Stimulated activated naive CD4-positive, alpha-beta T cell (primary cell): ENCODE data around the gene NCR1.
"Not testable (repeated sequence)": the region's sequence is repeated elsewhere in the genome, so short reads cannot be mapped to it uniquely, and the experiment has no call there.

Experiments used
- DNase-seq, 6 experiments: peaks; one replicate each; lab custom pipeline; 2025; lab: John Stamatoyannopoulos, UW

Gene NCR1

DNA sequence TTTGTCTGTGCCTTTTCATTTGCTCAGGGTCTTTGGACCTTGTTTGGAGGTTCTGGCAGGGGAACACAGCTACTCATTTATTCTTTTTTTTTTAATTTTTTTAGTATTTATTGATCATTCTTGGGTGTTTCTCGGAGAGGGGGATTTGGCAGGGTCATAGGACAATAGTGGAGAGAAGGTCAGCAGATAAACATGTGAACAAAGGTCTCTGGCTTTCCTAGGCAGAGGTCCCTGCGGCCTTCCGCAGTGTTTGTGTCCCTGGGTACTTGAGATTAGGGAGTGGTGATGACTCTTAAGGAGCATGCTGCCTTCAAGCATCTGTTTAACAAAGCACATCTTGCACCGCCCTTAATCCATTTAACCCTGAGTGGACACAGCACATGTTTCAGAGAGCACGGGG is 2.0 kb downstream of the NCR1 start:
- DNase-seq: not testable (repeated sequence)

GRCh38 chr19:54916822-54917221 is 10.9 kb downstream of the NCR1 start:
- DNase-seq: no peak

DNA sequence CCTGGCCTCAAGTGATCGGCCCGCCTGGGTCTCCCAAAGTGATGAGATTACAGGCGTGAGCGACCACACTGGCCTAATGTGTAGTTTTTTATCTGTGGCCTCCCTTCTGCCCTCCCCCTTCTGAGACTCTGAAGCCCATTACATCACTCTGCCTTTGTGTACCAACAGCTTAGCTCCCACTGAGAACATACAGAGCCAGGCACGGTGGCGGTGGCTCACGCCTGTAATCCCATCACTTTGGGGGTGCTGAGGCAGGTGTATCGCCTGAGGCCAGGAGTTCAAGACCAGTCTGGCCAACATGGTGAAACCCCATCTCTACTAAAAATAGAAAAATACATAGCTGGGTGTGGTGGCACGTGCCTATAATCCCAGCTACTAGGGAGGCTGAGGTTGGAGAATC is 12.6 kb downstream of the NCR1 start:
- DNase-seq: no peak

- DNase-seq: not testable (repeated sequence)
These were observed 14.0 kb downstream of the NCR1 start for GRCh38 chr19:54919646-54920563.

DNA sequence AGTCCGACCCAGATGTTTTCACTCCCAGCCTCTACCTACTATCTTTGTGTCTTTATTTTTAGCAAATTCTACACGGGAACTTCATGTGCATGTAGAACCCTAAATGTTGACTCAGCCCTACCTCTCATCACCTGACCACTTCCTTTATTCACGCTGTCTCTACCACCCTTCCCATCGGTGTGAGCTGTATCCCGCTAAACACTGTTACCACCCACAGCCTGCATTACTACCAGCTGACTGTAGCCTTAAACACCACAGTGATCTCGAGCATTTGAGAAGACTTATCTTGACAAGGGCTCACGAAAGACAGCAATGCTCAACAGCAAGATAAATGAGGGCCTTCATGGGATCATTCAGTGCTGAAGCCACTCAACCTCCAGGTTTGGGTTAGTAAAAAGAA is 15.1 kb downstream of the NCR1 start:
- no peak for DNase-seq

GRCh38 chr19:54923276-54923675 is 17.3 kb downstream of the NCR1 start:
- no peak for DNase-seq

DNA sequence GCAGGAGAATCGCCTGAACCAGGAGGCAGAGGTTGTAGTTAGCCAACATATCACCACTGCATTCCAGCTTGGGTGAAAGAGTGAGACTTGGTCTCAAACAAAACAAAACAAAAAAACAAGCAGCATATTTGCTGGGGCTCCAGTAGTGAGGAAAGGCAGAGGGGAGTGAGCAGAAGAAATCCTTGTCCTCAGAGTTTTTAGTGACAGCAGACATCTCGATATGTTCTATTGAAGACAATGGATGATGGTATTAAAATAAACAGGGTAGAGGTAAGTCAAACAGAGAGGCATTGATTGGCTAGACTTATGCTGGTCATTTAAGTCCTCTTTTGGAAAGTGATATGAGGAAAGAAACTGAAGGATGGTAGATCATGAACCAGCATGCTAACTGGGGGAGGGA is 22.4 kb downstream of the NCR1 start:
- no peak for DNase-seq

GRCh38 chr19:54937926-54938325 is 32.0 kb downstream of the NCR1 start:
- no peak for DNase-seq

GRCh38 chr19:54938906-54939305 is 33.0 kb downstream of the NCR1 start:
- no peak for DNase-seq

GRCh38 chr19:54939538-54939937 is 33.6 kb downstream of the NCR1 start:
- not testable (repeated sequence) for DNase-seq

- not testable (repeated sequence) for DNase-seq
These were observed 37.9 kb downstream of the NCR1 start for GRCh38 chr19:54943772-54944361.

DNA sequence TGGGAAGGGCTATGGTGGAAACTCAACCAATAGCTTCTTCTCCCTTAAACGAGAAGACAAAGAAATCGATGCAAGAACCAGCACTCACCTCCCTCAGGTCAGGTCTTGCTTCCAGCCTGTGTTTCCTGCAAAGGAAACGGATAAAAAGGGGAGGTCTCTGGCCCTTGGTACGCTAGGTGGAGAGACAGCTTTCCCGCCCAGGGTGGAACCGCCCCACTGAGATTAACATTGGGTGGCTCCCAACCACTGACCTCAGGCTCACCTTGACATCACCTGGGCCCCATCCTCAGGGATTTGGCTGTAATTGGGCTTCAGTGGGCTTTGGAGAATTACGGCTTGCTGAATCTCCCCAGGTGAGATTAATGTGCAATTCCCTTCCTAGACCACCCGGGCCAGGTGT is 41.4 kb downstream of the NCR1 start, which contains the start of gene NLRP7:
TSS of gene NLRP7 (minus strand) at position 150 of the 400 bp plus-strand sequence.
- no peak for DNase-seq

DNA sequence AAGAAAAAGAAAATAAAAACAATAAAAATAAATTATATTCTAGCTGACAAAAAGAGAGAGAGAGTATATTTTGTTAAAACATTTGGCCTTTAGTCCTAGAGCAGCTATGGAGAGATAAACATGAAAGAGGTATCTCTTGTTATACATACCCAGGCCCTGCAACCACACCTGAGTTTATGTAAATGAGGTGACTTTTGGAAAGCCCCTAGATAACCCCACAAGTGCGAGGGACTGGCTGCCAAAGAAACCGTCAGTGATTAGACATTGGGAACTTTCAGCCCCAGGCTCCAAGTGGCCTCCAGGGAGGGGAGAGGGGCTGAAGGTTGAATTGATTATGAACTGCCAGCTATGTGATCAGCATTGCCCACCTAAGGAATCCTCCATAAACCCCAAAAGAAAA is 43.5 kb downstream of the NCR1 start:
- no peak for DNase-seq

DNA sequence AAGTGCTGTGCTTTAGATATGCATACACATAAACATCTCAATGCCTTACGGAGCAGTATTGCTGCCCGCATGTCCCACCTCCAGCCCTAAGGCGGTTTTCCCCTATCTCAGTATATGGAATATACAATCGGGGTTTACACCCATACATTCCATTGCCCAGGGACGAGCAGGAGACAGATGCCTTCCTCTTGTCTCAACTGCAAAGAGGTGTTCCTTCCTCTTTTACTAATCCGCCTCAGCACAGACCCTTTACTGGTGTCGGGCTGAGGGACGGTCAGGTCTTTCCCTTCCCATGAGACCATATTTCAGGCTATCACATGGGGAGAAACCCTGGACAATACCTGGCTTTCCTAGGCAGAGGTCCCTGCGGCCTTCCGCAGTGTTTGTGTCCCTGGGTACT is 44.6 kb downstream of the NCR1 start:
- DNase-seq: not testable (repeated sequence)

- DNase-seq: no peak
These were observed 46.8 kb downstream of the NCR1 start for GRCh38 chr19:54952591-54953344.

DNA sequence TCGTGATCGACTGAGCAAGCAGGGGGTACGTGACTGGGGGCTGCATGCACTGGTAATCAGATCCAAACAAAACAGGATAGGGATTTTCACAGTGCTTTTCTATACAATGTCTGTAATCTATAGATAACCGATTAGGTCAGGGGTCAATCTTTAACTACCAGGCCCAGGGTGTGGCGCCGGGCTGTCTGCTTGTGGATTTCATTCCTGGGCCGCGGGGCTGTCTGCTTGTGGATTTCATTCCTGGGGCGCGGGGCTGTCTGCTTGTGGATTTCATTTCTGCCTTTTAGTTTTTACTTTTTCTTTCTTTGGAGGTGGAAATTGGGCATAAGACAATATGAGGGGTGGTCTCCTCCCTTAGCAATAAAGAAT is 47.4 kb downstream of the NCR1 start:
- DNase-seq: not testable (repeated sequence)

GRCh38 chr19:54955376-54955775 is 49.4 kb downstream of the NCR1 start:
- no peak for DNase-seq

DNA sequence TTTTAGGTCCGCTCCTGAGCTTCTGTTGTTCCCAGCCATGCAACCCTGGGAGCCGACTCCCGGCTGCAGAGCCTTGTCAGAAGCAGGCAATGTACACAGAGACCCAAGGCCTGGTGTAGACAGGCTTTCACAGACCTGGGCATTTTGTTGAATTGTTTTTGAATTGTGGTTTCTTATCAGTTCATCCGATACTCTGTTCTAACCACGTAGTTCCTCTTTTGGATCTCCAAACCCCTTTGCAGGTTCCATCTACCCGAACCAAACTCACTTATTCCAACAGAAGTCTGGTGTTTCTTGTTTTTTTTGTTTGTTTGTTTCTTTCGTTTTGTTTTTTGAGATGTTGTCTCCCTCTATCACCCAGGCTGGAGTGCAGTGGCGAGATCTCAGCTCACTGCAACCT is 53.9 kb downstream of the NCR1 start:
- DNase-seq: no peak
